ENCODE results near the gene KRTAP20-4.

KRTAP20-4 gene

DNA sequence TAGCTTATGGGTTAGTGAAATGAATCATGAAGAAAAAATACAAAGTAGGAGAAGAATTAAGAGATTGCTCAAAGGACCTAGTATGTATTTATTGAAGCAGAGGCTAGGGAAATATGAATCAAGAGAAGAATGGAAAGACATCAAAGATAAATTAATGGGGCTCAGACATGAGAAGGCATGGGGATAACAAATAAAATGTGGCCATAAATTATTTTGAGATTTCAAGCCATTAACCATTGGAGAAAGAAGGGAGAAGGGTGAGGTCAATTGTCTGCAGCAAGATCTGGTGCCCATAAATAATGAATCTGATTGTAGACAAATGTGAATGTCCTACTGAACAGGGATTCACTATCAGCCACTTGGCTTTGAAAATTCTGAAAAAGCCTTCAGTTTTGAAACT, 32.5 kb downstream of the KRTAP20-4 start:
- no peak overlapping the region for H3K4me3 Mint-ChIP-seq
- peaks cover 31% of the 10 kb centered on the region for H3K9me3 Mint-ChIP-seq
- no peaks in the 10 kb centered on the region for H3K4me1 Mint-ChIP-seq
- TF ChIP-seq, protein P1, sequence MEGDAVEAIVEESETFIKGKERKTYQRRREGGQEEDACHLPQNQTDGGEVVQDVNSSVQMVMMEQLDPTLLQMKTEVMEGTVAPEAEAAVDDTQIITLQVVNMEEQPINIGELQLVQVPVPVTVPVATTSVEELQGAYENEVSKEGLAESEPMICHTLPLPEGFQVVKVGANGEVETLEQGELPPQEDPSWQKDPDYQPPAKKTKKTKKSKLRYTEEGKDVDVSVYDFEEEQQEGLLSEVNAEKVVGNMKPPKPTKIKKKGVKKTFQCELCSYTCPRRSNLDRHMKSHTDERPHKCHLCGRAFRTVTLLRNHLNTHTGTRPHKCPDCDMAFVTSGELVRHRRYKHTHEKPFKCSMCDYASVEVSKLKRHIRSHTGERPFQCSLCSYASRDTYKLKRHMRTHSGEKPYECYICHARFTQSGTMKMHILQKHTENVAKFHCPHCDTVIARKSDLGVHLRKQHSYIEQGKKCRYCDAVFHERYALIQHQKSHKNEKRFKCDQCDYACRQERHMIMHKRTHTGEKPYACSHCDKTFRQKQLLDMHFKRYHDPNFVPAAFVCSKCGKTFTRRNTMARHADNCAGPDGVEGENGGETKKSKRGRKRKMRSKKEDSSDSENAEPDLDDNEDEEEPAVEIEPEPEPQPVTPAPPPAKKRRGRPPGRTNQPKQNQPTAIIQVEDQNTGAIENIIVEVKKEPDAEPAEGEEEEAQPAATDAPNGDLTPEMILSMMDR (IDR thresholded peaks at IDR 0.05): no peak
- H3K36me3 Mint-ChIP-seq (ENCODE audit: low read depth): no peaks in the 10 kb centered on the region
- no peak overlapping the region for H3K27ac Mint-ChIP-seq
- DNase-seq: no peak
- no peaks in the 10 kb centered on the region for H3K27me3 Mint-ChIP-seq (ENCODE audit: low read depth, poor library complexity)

DNA sequence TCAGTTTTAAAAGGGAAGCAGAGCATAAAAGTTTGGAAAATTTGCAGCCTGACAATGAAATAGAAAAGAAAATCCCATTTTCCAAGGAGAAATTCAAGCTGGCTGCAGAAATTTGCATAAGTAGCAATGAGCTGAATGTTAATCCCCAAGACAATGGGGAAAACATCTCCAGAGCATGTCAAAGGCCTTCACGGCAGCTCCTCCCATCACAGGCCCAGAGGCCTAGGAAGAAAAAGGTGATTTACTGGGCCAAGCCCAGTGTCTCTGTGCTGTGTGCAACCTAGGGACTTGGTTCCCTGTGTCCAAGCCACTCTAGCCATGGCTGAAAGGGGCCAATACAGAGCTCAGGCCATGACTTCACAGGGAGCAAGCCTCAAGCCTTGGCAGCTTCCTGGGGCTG, 48.3 kb downstream of the KRTAP20-4 start:
- DNase-seq: no peak
- peaks cover 13% of the 10 kb centered on the region for H3K36me3 Mint-ChIP-seq (ENCODE audit: low read depth)
- TF ChIP-seq, protein P1 (IDR thresholded peaks at IDR 0.05): no peak
- peaks cover 31% of the 10 kb centered on the region for H3K9me3 Mint-ChIP-seq
- no peak overlapping the region for H3K4me3 Mint-ChIP-seq
- no peaks in the 10 kb centered on the region for H3K27me3 Mint-ChIP-seq (ENCODE audit: low read depth, poor library complexity)
- no peaks in the 10 kb centered on the region for H3K4me1 Mint-ChIP-seq
- no peak overlapping the region for H3K27ac Mint-ChIP-seq
